GM06990 (cell line): ENCODE measurements around the gene LMX1A.

ENCODE experiments used
- DNase-seq: peaks from one replicate; pipeline ENCODE4 v3.0.0-alpha.2; 2011; ENCODE audit not compliant: insufficient read length; ENCODE audit errors: extremely low read depth
- H3K27me3 ChIP-seq: replicated peaks from 2 replicates; pipeline ENCODE4 v1.6.0; 2011; ENCODE audit warnings: low read length; ENCODE audit not compliant: control insufficient read depth, insufficient read depth
- H3K36me3 ChIP-seq: 2 replicates; pipeline ENCODE4 v1.5.1; 2011; ENCODE audit warnings: low read length; ENCODE audit not compliant: control insufficient read depth, insufficient read depth
- H3K4me3 ChIP-seq: replicated peaks from 2 replicates; pipeline ENCODE4 v1.5.1; 2011; ENCODE audit warnings: low read depth, mild to moderate bottlenecking, control low read depth, low read length
- TF ChIP-seq, protein P1 (sequence below): IDR thresholded peaks from 2 replicates; pipeline ENCODE4 v1.5.1; 2011; ENCODE audit warnings: low read length, control low read depth, mild to moderate bottlenecking, inconsistent platforms; ENCODE audit not compliant: insufficient read depth, poor library complexity, severe bottlenecking

Gene LMX1A

DNA sequence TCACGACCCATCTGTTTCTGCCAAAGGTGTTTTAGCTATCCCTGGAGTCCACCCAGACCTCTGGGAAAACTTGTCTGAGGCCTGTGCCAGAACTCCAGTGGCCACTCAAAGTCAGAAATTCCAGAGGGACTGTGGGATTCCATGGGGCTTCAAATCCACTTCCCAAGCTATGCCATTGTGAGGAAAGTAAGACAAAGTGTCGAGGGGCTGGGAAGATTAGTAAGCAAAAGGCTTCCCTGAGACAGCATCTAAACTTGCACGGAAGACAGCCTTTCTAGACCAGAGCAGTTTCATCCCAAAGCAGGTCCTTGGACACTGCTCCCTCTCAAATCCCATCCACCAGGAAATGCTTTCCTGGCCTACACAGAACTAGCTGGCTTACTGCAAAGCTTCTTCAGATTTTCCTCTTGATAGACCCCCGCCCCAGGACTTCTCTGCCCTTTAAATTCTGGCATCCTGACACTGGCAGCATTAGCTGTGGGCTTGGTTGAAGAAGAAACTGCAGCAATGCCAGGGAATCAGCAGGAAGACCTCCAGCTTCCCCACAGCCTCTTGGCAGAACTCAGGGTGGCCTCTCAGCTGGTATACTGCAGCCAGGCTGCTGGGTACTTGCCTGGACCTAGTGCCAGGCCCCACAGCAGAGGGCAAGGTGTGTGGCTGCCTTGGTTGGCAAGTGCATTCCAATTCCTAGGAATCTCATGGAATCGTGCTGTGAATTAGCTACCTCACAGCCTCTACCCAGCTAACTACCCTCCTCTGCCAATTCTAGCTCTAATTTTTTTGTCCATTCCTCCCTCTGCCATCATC, 27.3 kb upstream of the LMX1A start:
- no peaks in the 10 kb centered on the region; the same call in 1 of the 2 replicates for H3K27me3 ChIP-seq
- no peak overlapping the region for H3K4me3 ChIP-seq
- H3K36me3 ChIP-seq: no peaks in the 10 kb centered on the region
- no peak for DNase-seq
- TF ChIP-seq, protein P1, sequence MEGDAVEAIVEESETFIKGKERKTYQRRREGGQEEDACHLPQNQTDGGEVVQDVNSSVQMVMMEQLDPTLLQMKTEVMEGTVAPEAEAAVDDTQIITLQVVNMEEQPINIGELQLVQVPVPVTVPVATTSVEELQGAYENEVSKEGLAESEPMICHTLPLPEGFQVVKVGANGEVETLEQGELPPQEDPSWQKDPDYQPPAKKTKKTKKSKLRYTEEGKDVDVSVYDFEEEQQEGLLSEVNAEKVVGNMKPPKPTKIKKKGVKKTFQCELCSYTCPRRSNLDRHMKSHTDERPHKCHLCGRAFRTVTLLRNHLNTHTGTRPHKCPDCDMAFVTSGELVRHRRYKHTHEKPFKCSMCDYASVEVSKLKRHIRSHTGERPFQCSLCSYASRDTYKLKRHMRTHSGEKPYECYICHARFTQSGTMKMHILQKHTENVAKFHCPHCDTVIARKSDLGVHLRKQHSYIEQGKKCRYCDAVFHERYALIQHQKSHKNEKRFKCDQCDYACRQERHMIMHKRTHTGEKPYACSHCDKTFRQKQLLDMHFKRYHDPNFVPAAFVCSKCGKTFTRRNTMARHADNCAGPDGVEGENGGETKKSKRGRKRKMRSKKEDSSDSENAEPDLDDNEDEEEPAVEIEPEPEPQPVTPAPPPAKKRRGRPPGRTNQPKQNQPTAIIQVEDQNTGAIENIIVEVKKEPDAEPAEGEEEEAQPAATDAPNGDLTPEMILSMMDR: no peak

DNA sequence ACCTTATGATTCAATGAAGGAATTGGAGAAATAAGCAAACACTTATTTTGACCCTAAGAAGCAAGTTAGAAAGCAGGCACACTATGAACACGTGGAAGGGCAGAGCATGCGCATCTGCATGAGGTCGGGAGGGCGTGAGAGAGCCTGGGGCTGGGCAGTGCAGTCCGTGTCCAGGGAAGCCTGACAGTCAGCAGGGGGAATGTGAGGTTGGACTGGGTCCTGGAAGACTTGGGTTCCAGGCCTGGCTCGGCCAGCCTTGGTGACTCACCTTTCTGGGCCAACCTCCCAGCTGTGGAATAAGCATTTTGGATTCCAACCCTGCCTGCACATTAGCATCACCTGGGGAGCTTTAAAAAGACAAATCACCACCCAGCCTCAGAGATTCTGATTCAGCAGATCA, 26.6 kb upstream of the LMX1A start:
- Histone ChIP-seq H3K36me3 (no peaks in the 10 kb centered on the region), H3K27me3 (no peaks in the 10 kb centered on the region; the same call in 1 of the 2 replicates), H3K4me3 (no peak overlapping the region)
- TF ChIP-seq, protein P1: no peak
- DNase-seq: no peak

DNA sequence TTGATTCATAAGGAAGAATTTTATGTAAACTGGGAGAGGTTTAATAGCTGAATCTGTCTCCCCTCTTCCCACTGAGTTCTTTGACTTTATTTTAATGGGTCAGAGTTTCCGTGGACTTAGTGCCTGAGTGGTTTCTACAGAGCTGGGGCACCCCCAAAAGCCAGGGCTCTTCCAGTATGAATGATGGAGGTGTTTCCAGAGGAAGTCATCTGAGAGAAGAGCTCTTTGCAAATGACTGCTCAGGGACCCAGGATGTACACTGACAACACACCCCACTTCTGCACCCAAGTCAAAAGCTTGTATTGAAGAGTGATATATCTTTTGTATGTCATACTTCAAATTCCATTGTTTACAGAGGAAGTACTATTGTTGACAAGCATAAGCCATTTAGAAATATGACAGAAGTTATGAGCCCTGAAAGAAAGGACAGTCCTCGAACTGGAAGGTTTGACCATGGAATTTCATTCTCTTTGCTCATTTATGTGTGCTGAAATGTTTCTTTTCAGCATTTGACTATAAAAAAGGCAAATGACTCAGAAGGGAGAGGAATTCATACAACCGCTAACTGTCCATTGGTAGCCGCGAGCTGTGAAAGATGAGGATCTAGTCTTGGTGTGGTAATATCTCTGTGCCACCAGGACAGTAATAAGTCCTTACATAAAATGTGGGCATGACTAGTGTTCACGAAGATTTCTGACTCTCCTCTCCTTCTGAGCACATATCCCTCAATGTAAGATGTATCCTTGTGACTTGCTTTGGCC, 25.4 kb upstream of the LMX1A start:
- Histone ChIP-seq H3K36me3 (no peaks in the 10 kb centered on the region), H3K4me3 (no peak overlapping the region), H3K27me3 (no peaks in the 10 kb centered on the region; the same call in 1 of the 2 replicates)
- TF ChIP-seq, protein P1: no peak
- no peak for DNase-seq

DNA sequence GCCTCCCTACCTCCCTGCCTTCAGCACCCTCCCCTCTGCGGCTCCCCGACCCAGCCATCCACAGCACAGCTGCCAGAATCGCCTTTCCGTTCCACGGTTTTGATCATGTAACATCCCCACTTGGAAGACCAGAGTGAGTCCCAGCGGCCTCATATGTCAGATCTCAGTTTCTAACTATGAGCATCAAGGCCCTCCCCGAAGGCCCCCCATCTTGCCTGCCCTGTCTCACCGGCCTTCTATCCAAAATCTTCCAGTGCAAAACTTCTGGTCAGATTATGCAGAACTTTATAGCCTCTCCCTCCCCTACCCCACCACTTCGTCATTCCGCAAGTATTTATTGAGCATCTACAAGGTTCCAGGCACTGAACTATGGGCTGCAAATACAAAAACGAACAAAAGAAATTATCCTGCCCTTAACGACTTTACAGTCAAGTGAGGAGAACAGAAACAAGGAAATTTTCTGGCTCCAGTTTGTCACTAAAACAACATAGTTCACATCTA, 20.3 kb upstream of the LMX1A start:
- Histone ChIP-seq H3K27me3 (peaks cover 2% of the 10 kb centered on the region; the same call in 1 of the 2 replicates), H3K36me3 (no peaks in the 10 kb centered on the region), H3K4me3 (no peak overlapping the region)
- DNase-seq: no peak
- TF ChIP-seq, protein P1: no peak

DNA sequence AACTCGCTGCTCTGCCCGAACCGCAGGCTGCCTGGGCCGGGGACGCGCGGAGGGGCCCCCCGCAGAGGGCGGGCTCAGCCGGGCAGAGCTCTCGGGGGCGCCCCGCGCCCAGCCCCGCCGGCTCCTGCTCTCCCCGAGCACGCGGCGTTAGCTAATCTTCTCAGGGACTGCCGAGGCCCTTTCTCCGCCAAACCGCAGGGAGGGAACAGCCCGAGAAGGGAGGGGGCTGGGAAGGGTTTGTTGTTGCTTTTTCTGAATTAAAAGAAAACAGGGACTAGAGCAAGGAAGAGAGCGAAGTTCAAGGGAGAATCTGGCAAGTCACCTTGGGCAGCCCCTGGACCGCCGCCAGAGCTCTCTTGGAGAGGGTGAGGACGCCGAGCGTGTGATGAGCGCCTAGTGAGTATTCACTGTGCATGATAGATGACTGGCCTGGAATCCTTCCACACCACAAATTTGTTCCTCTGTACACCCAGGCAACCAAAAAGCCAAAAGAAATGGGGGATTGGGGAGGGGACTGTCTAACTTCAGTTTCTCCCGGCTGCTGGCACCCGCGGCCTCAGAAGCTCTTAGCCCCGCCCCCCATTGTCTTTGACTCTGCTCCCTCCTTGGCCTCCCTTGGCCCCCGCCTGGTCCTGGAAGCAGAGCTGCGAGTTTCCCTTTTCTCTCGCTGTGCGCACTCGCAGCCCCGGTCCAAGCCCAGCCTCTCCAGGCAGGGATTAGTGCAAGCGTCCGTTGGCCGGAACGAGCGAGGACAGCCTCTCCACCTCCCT, 19.7 kb upstream of the LMX1A start:
- no peak for DNase-seq
- H3K4me3 ChIP-seq: no peak overlapping the region; the same call in 1 of the 2 replicates
- TF ChIP-seq, protein P1: no peak
- H3K27me3 ChIP-seq: peaks cover 2% of the 10 kb centered on the region; the same call in 1 of the 2 replicates
- no peaks in the 10 kb centered on the region for H3K36me3 ChIP-seq
